HCT116 (cell line): Measurements from ENCODE around the gene ABCF3. TPM values are rescaled to one million over a fixed set of nuclear protein-coding genes. Genes with fewer than 3 reads are reported as not detected.

Experiments
- ATAC-seq: fragments of 200-7000 bp; cut with Tn5 transposase; 2 replicates; pipeline ENCODE4 v1.9.1; 2020; ENCODE audit warnings: mild to moderate bottlenecking, moderate library complexity
- BruUV-seq: library from RNA; stranded (reverse); fragments of 400-500 nt; replicated peaks from 2 replicates; lab custom pipeline; 2021; lab: Mats Ljungman, UMichigan
- CTCF ChIA-PET: fragments of 300-600 bp; sonication (Branson Sonifier 250); formaldehyde crosslinking; loops from one replicate; lab custom pipeline; 2021; ENCODE audit warnings: antibody characterized with exemption; lab: Charles Lee
- POLR2A ChIA-PET: fragments of 300-600, 350-600 bp; sonication (Branson Sonifier 250); formaldehyde crosslinking; loops from one replicate; lab custom pipeline; 2021; ENCODE audit warnings: antibody characterized with exemption; lab: Charles Lee
- RAD21 ChIA-PET, 2 experiments: fragments of 300-600 bp; sonication (Branson Sonifier 250); formaldehyde crosslinking; loops; one replicate each; lab custom pipeline; 2023; ENCODE audit warnings: low total read pairs in 2 of 2; ENCODE audit not compliant: uncharacterized antibody in 2 of 2, unreplicated experiment in 2 of 2, low non-redundant PET in 1 of 2; lab: Charles Lee
- DNase-seq: peaks from one replicate; pipeline ENCODE4 v3.0.0-alpha.2; 2010; ENCODE audit warnings: low read depth, low spot score
- H2AFZ ChIP-seq: fragments of 200-600 bp; shearing (Covaris generic), sonication (generic); 2 replicates; pipeline ENCODE4 v1.6.1; 2017; ENCODE audit warnings: low read depth, mixed run types, mixed read lengths, antibody characterized with exemption, low read length; ENCODE audit not compliant: poor library complexity, severe bottlenecking
- H3K27ac ChIP-seq: 2 replicates; pipeline ENCODE4 v1.5.1; 2012; ENCODE audit warnings: low read depth, low read length
- H3K27me3 ChIP-seq: fragments of 200-600 bp; sonication (generic); 2 replicates; pipeline ENCODE4 v1.6.1; 2016; ENCODE audit warnings: mixed run types, low read length, mixed read lengths; ENCODE audit not compliant: insufficient read depth
- H3K36me3 ChIP-seq, 2 experiments: fragments of 200-500 bp in 1 of 2; fragments of 200-600 bp in 1 of 2; sonication (Bioruptor generic) in 1 of 2; sonication (generic) in 1 of 2; 2 replicates each; pipeline versions ENCODE4 v1.5.1 to v1.6.1; 2014 to 2016; ENCODE audit warnings: low read length in 2 of 2, inconsistent platforms in 1 of 2, mixed read lengths in 1 of 2, mixed run types in 1 of 2; ENCODE audit not compliant: insufficient read depth in 2 of 2, control insufficient read depth in 1 of 2
- H3K4me1 ChIP-seq, 2 experiments: fragments of 200-600 bp in 1 of 2; sonication (generic) in 1 of 2; 2 replicates each; pipeline versions ENCODE4 v1.5.1 to v1.6.1; 2012 to 2017; ENCODE audit warnings: low read length in 2 of 2, inconsistent platforms in 1 of 2, mild to moderate bottlenecking in 1 of 2, mixed read lengths in 1 of 2, mixed run types in 1 of 2, moderate library complexity in 1 of 2; ENCODE audit not compliant: insufficient read depth in 2 of 2, control insufficient read depth in 1 of 2
- H3K4me2 ChIP-seq: fragments of 200-600 bp; sonication (generic); 2 replicates; pipeline ENCODE4 v1.6.1; 2017; ENCODE audit warnings: mixed run types, low read length, mixed read lengths
- H3K4me3 ChIP-seq, 2 experiments: fragments of 200-600 bp in 1 of 2; sonication (generic) in 1 of 2; replicated peaks in 1 of 2; 2 replicates each; pipeline ENCODE4 v1.5.1; 2011 to 2016; ENCODE audit warnings: low read length in 2 of 2, control low read depth in 1 of 2, low read depth in 1 of 2, mild to moderate bottlenecking in 1 of 2, mixed read lengths in 1 of 2, mixed run types in 1 of 2
- H3K79me2 ChIP-seq: fragments of 200-600 bp; sonication (generic); 2 replicates; pipeline ENCODE4 v1.6.1; 2017; ENCODE audit warnings: mild to moderate bottlenecking, mixed run types, low read length, moderate library complexity, mixed read lengths; ENCODE audit not compliant: insufficient read depth
- H3K9ac ChIP-seq: fragments of 200-600 bp; sonication (generic); 2 replicates; pipeline ENCODE4 v1.6.1; 2016; ENCODE audit warnings: low read length, mixed read lengths
- H3K9me2 ChIP-seq: fragments of 200-600 bp; sonication (generic), shearing (Covaris generic); 2 replicates; pipeline ENCODE4 v1.6.1; 2017; ENCODE audit warnings: mixed run types, mild to moderate bottlenecking, moderate library complexity; ENCODE audit not compliant: insufficient read depth
- H3K9me3 ChIP-seq, 2 experiments: fragments of 200-500 bp in 1 of 2; fragments of 200-600 bp in 1 of 2; sonication (Bioruptor generic) in 1 of 2; sonication (generic) in 1 of 2; 2 replicates each; pipeline ENCODE4 v1.6.1; 2014 to 2017; ENCODE audit warnings: low read length in 2 of 2, mixed read lengths in 2 of 2, inconsistent platforms in 1 of 2, low read depth in 1 of 2, mild to moderate bottlenecking in 1 of 2, mixed run types in 1 of 2, moderate library complexity in 1 of 2; ENCODE audit not compliant: control insufficient read depth in 1 of 2, insufficient read depth in 1 of 2
- H4K20me1 ChIP-seq: fragments of 200-600 bp; sonication (generic), shearing (Covaris generic); 2 replicates; pipeline ENCODE4 v1.6.1; 2017; ENCODE audit warnings: mixed run types, mild to moderate bottlenecking, moderate library complexity; ENCODE audit not compliant: insufficient read depth
- ATF3 ChIP-seq: IDR thresholded peaks from 2 replicates; pipeline ENCODE4 v1.6.1; 2012
- CEBPB ChIP-seq: IDR thresholded peaks from 2 replicates; pipeline ENCODE4 v1.6.1; 2012; ENCODE audit warnings: low read depth
- CTCF ChIP-seq, 3 experiments: fragments of 200-600 bp in 1 of 3; sonication (generic) in 1 of 3; IDR thresholded peaks in 2 of 3; conservative IDR thresholded peaks in 1 of 3; 2 replicates each; pipeline ENCODE4 v1.5.1; 2012 to 2017; ENCODE audit warnings: low read depth in 2 of 3, low read length in 2 of 3, antibody characterized with exemption in 1 of 3, borderline replicate concordance in 1 of 3, control low read depth in 1 of 3, mild to moderate bottlenecking in 1 of 3, mixed read lengths in 1 of 3, mixed run types in 1 of 3, moderate library complexity in 1 of 3; ENCODE audit not compliant: insufficient read depth in 1 of 3
- EGR1 ChIP-seq: IDR thresholded peaks from 2 replicates; pipeline ENCODE4 v1.6.1; 2012; ENCODE audit warnings: low read depth
- EZH2 ChIP-seq: fragments of 200-600 bp; sonication (generic); IDR thresholded peaks from 2 replicates; pipeline ENCODE4 v1.6.1; 2017; ENCODE audit warnings: antibody characterized with exemption, mixed run types
- JUND ChIP-seq: IDR thresholded peaks from 2 replicates; pipeline ENCODE4 v1.6.1; 2012
- POLR2A ChIP-seq: IDR thresholded peaks from 2 replicates; pipeline ENCODE4 v1.7.0; 2011; ENCODE audit warnings: borderline replicate concordance; ENCODE audit not compliant: insufficient read depth, insufficient read length; ENCODE audit errors: extremely low read depth
- POLR2AphosphoS5 ChIP-seq: IDR thresholded peaks from 2 replicates; pipeline ENCODE4 v1.6.1; 2011; ENCODE audit warnings: mild to moderate bottlenecking, low read depth, low read length, moderate library complexity
- RAD21 ChIP-seq: IDR thresholded peaks from 2 replicates; pipeline ENCODE4 v1.6.1; 2012; ENCODE audit warnings: low read depth, mild to moderate bottlenecking
- SP1 ChIP-seq: IDR thresholded peaks from 2 replicates; pipeline ENCODE4 v1.6.1; 2012; ENCODE audit warnings: low read depth
- TCF7L2 ChIP-seq: IDR thresholded peaks from 2 replicates; pipeline ENCODE4 v1.7.0; 2011; ENCODE audit warnings: borderline replicate concordance, inconsistent platforms; ENCODE audit not compliant: insufficient read depth, insufficient read length; ENCODE audit errors: extremely low read depth
- YY1 ChIP-seq: IDR thresholded peaks from 2 replicates; pipeline ENCODE4 v1.6.1; 2011; ENCODE audit warnings: low read length, low read depth, moderate library complexity, mild to moderate bottlenecking; ENCODE audit not compliant: insufficient replicate concordance; ENCODE audit errors: extremely low read depth
- ZBTB33 ChIP-seq: IDR thresholded peaks from 2 replicates; pipeline ENCODE4 v1.6.1; 2011; ENCODE audit warnings: mild to moderate bottlenecking, low read length, moderate library complexity; ENCODE audit not compliant: insufficient replicate concordance; ENCODE audit errors: extremely low read depth
- ZNF274 ChIP-seq: fragments of 200-500 bp; sonication (Bioruptor generic); IDR thresholded peaks from 2 replicates; pipeline ENCODE4 v1.6.1; 2014; ENCODE audit warnings: mild to moderate bottlenecking, low read depth, low read length, inconsistent platforms
- intact Hi-C: fragments of 100-400 bp; cut with micrococcal nuclease; formaldehyde crosslinking; loops from 2 replicates; pipeline ENCODE4 v1.10.0; 2022
- total RNA-seq: library from RNA; stranded (reverse); gene quantifications from one replicate; pipeline ENCODE4 v1.2.1, GENCODE V29; 2021; ENCODE audit not compliant: unreplicated experiment

The ABCF3 gene
- total RNA-seq, 1 experiment from 2014 or later = 74.6 TPM

- Histone ChIP-seq H3K4me3 (no peak overlapping the region), H3K9me2 (no peaks in the 10 kb centered on the region), H3K79me2 (peaks cover 30% of the 10 kb centered on the region), H3K27ac (no peak overlapping the region), H2AFZ (no peak overlapping the region), H3K9me3 (no peaks in the 10 kb centered on the region), H3K36me3 (peaks cover 38 to 47% of the 10 kb centered on the region in 2 experiments), H3K27me3 (no peaks in the 10 kb centered on the region), H4K20me1 (no peaks in the 10 kb centered on the region), H3K4me1 (0 out of 4 replicates have a peak, but pooled peaks cover 0 to 8% of the 10 kb centered on the region in 2 experiments), H3K4me2 (no peak overlapping the region), H3K9ac (no peak overlapping the region)
- RAD21 ChIA-PET = no interaction called here
- POLR2A ChIA-PET = no interaction called here
- ATAC-seq (no peak), DNase-seq (no peak)
- no TSS peak for BruUV-seq
- intact Hi-C loops = no loop called here
- TF ChIP-seq ZBTB33 (no peak), CTCF (IDR thresholded peaks at IDR 0.05 in 2 of 3, conservative IDR thresholded peaks at IDR 0.05 in 1 of 3; ENCODE audit: borderline replicate concordance in 1 of 3, insufficient read depth in 1 of 3, low read depth in 2 of 3, low read length in 2 of 3) (no peak), TCF7L2 (no peak), RAD21 (no peak), EGR1 (no peak), EZH2 (no peak), POLR2A (no peak), YY1 (no peak), JUND (no peak), ATF3 (no peak), SP1 (no peak), CEBPB (no peak), POLR2AphosphoS5 (no peak), ZNF274 (no peak)
- CTCF ChIA-PET = no interaction called here
Measured at GRCh38 chr3:184142199-184142598, 43.8 kb upstream of the ABCF3 start.
